ENCODE data around the gene ALOX5.

The ALOX5 gene

GRCh38 chr10:45443101-45444009 is 69.3 kb downstream of the ALOX5 start:
- no peak for DNase-seq (ENCODE audit: low read depth)

- no peak for DNase-seq (ENCODE audit: low read depth)
These were observed 70.0 kb downstream of the ALOX5 start for GRCh38 chr10:45444022-45444421.

- no peak for DNase-seq (ENCODE audit: low read depth)
These were observed 71.2 kb downstream of the ALOX5 start for GRCh38 chr10:45444976-45445898.

GRCh38 chr10:45446858-45447257 is 72.8 kb downstream of the ALOX5 start:
- DNase-seq (ENCODE audit: low read depth) = no peak

- no peak for DNase-seq (ENCODE audit: low read depth)
These were observed 73.4 kb downstream of the ALOX5 start for GRCh38 chr10:45447416-45447815.

GRCh38 chr10:45450866-45451265 is 76.8 kb downstream of the ALOX5 start:
- no peak for DNase-seq (ENCODE audit: low read depth)

GRCh38 chr10:45451407-45451806 is 77.4 kb downstream of the ALOX5 start:
- DNase-seq (ENCODE audit: low read depth) = no peak

GRCh38 chr10:45452268-45452667 is 78.3 kb downstream of the ALOX5 start:
- DNase-seq (ENCODE audit: low read depth) = no peak

GRCh38 chr10:45452743-45453452 is 78.9 kb downstream of the ALOX5 start:
- no peak for DNase-seq (ENCODE audit: low read depth)

GRCh38 chr10:45453639-45454255 is 79.7 kb downstream of the ALOX5 start:
- DNase-seq (ENCODE audit: low read depth) = no peak

- DNase-seq (ENCODE audit: low read depth) = no peak
These were observed 80.2 kb downstream of the ALOX5 start for GRCh38 chr10:45454262-45454661.

- no peak for DNase-seq (ENCODE audit: low read depth)
These were observed 80.8 kb downstream of the ALOX5 start for GRCh38 chr10:45454859-45455258.

- DNase-seq (ENCODE audit: low read depth) = no peak
These were observed 82.2 kb downstream of the ALOX5 start for GRCh38 chr10:45456233-45456632.

- DNase-seq (ENCODE audit: low read depth) = no peak
These were observed 82.8 kb downstream of the ALOX5 start for GRCh38 chr10:45456822-45457221.

- DNase-seq (ENCODE audit: low read depth) = no peak
These were observed 83.5 kb downstream of the ALOX5 start for GRCh38 chr10:45457487-45457886.

GRCh38 chr10:45460235-45460878 is 86.3 kb downstream of the ALOX5 start:
- DNase-seq (ENCODE audit: low read depth) = no peak

GRCh38 chr10:45461034-45461433 is 87.0 kb downstream of the ALOX5 start:
- DNase-seq (ENCODE audit: low read depth) = no peak

- DNase-seq (ENCODE audit: low read depth) = no peak
These were observed 89.5 kb downstream of the ALOX5 start for GRCh38 chr10:45463244-45464116.

GRCh38 chr10:45464958-45465567 is 91.0 kb downstream of the ALOX5 start:
- DNase-seq (ENCODE audit: low read depth) = peak; percentile 59

- DNase-seq (ENCODE audit: low read depth) = no peak
These were observed 92.8 kb downstream of the ALOX5 start for GRCh38 chr10:45466784-45467183.
